T1000 (cell line): ENCODE measurements around the gene SMIM26.
A peak's percentile ranks its signal among the peaks of the same experiment; 100 is the strongest.
"Not testable (repeated sequence)": the region's sequence is repeated elsewhere in the genome, so short reads cannot be mapped to it uniquely, and the experiment has no call there.

Experiments
- DNase-seq: peaks from one replicate; lab custom pipeline; 2025; ENCODE audit warnings: mixed read lengths; lab: John Stamatoyannopoulos, UW

SMIM26 gene

GRCh38 chr20:18566892-18567738, at the start of gene SMIM26:
Gene SMIM26, plus strand, starts transcription at chr20:18567432. Its CDS starts 47 bp downstream, at chr20:18567479.
- DNase-seq = peak; percentile 74

GRCh38 chr20:18522066-18522465, 45.2 kb upstream of the SMIM26 start:
- not testable (repeated sequence) for DNase-seq

GRCh38 chr20:18523066-18523465, 44.2 kb upstream of the SMIM26 start:
- no peak for DNase-seq

- peak; percentile 25 for DNase-seq
These were observed 42.6 kb upstream of the SMIM26 start for GRCh38 chr20:18524646-18525045.

GRCh38 chr20:18526761-18527160, 40.5 kb upstream of the SMIM26 start:
- not testable (repeated sequence) for DNase-seq

- DNase-seq = no peak
These were observed 39.9 kb upstream of the SMIM26 start for GRCh38 chr20:18527339-18527738.

GRCh38 chr20:18527836-18528235, 39.4 kb upstream of the SMIM26 start:
- DNase-seq = no peak

- no peak for DNase-seq
These were observed 38.2 kb upstream of the SMIM26 start for GRCh38 chr20:18529041-18529440.

- DNase-seq = no peak
These were observed 34.6 kb upstream of the SMIM26 start for GRCh38 chr20:18532626-18533025.

- DNase-seq = no peak
These were observed 33.7 kb upstream of the SMIM26 start for GRCh38 chr20:18533491-18533890.

GRCh38 chr20:18533978-18534644, 33.1 kb upstream of the SMIM26 start:
- no peak for DNase-seq

GRCh38 chr20:18537651-18538050, 29.6 kb upstream of the SMIM26 start:
- DNase-seq = no peak

GRCh38 chr20:18541741-18542140, 25.5 kb upstream of the SMIM26 start:
- no peak for DNase-seq

- no peak for DNase-seq
These were observed 24.0 kb upstream of the SMIM26 start for GRCh38 chr20:18543216-18543615.

GRCh38 chr20:18543932-18544331, 23.3 kb upstream of the SMIM26 start:
- no peak for DNase-seq

GRCh38 chr20:18545566-18545965, 21.7 kb upstream of the SMIM26 start:
- no peak for DNase-seq

- DNase-seq = no peak
These were observed 18.8 kb upstream of the SMIM26 start for GRCh38 chr20:18548465-18548864.

GRCh38 chr20:18553746-18554145, 13.5 kb upstream of the SMIM26 start:
- no peak for DNase-seq

GRCh38 chr20:18567739-18568091, 483 bp downstream of the SMIM26 start:
- DNase-seq = no peak

- no peak for DNase-seq
These were observed 3.8 kb downstream of the SMIM26 start for GRCh38 chr20:18571009-18571408.

- DNase-seq = no peak
These were observed 4.3 kb downstream of the SMIM26 start for GRCh38 chr20:18571578-18571977.

- no peak for DNase-seq
These were observed 10.7 kb downstream of the SMIM26 start for GRCh38 chr20:18577942-18578341.

- DNase-seq = no peak
These were observed 11.3 kb downstream of the SMIM26 start for GRCh38 chr20:18578581-18578980.
